SH-SY5Y (cell line): ENCODE results near the gene PDXK.

Experiments
- GATA2 ChIP-seq: IDR thresholded peaks from 2 replicates; pipeline ENCODE4 v1.6.1; 2011; ENCODE audit warnings: mild to moderate bottlenecking, low read depth, low read length
- GATA3 ChIP-seq: IDR thresholded peaks from 2 replicates; pipeline ENCODE4 v1.6.1; 2011; ENCODE audit warnings: low read depth, mild to moderate bottlenecking, low read length, moderate library complexity

Gene PDXK

GRCh38 chr21:43691086-43691795, 27.7 kb upstream of the PDXK start:
- TF ChIP-seq GATA3 (no peak), GATA2 (no peak)

GRCh38 chr21:43691801-43692200, 27.1 kb upstream of the PDXK start:
- TF ChIP-seq GATA3 (no peak), GATA2 (no peak)

- TF ChIP-seq GATA2 (no peak), GATA3 (no peak)
Observed at GRCh38 chr21:43692949-43693348, 26.0 kb upstream of the PDXK start.

GRCh38 chr21:43693981-43694380, 24.9 kb upstream of the PDXK start:
- TF ChIP-seq GATA3 (no peak), GATA2 (no peak)

GRCh38 chr21:43694437-43695079, 24.4 kb upstream of the PDXK start:
- TF ChIP-seq GATA2 (no peak), GATA3 (no peak)

GRCh38 chr21:43696214-43696613, 22.7 kb upstream of the PDXK start:
- TF ChIP-seq GATA2 (no peak), GATA3 (no peak)

- no peak for TF ChIP-seq GATA2
- TF ChIP-seq GATA3 = no peak
Observed at GRCh38 chr21:43697758-43698643, 20.9 kb upstream of the PDXK start.

GRCh38 chr21:43699933-43700599, 18.9 kb upstream of the PDXK start:
- no peak for TF ChIP-seq GATA2
- TF ChIP-seq GATA3 = no peak

GRCh38 chr21:43701936-43702784, 16.8 kb upstream of the PDXK start:
- TF ChIP-seq GATA3 (no peak), GATA2 (no peak)

- TF ChIP-seq GATA3 (no peak), GATA2 (no peak)
Observed at GRCh38 chr21:43702785-43703034, 16.2 kb upstream of the PDXK start.

GRCh38 chr21:43703035-43703880, 15.7 kb upstream of the PDXK start:
- TF ChIP-seq GATA2 (no peak), GATA3 (no peak)

- TF ChIP-seq GATA3 (no peak), GATA2 (no peak)
Observed at GRCh38 chr21:43707462-43707861, 11.5 kb upstream of the PDXK start.
